HT1080 (cell line): Measurements from ENCODE around the gene LILRB1. TPM values are rescaled to one million over a fixed set of nuclear protein-coding genes. Genes with fewer than 3 reads are reported as not detected.
A peak's percentile ranks its signal among the peaks of the same experiment; 100 is the strongest.
"Not testable (repeated sequence)": the region's sequence is repeated elsewhere in the genome, so short reads cannot be mapped to it uniquely, and the experiment has no call there.

Experiments used
- DNase-seq: peaks from one replicate; pipeline ENCODE4 v3.0.0-alpha.2; 2015; ENCODE audit warnings: low read depth
- small RNA-seq: library from RNA; depleted of rRNA; stranded (forward); fragments of <200 nt; gene quantifications from one replicate; pipeline ENCODE3, GENCODE V24; 2014
- total RNA-seq: library from RNA; depleted of rRNA; stranded (reverse); fragments of >200 nt; shearing (Covaris generic); gene quantifications from 2 replicates; pipeline ENCODE4 v1.2.3, GENCODE V29; 2014; rRNA removed

LILRB1 gene
- total RNA-seq, 1 experiment from 2014 or later: not detected

- DNase-seq: no peak
Observed at GRCh38 chr19:54661846-54662481, 31.7 kb downstream of the LILRB1 start.

- DNase-seq: no peak
Observed at GRCh38 chr19:54662730-54663129, 32.4 kb downstream of the LILRB1 start, which contains the start of gene LILRB4. LILRB4 (plus strand) TSS chr19:54662985; CDS start chr19:54663034, 49 bp downstream.

- no peak for DNase-seq
Observed at GRCh38 chr19:54665530-54665929, 35.2 kb downstream of the LILRB1 start.

GRCh38 chr19:54667217-54667616, 36.9 kb downstream of the LILRB1 start:
- DNase-seq: no peak

GRCh38 chr19:54668353-54668752, 38.1 kb downstream of the LILRB1 start:
- DNase-seq: no peak

GRCh38 chr19:54670576-54671357, 40.5 kb downstream of the LILRB1 start:
- DNase-seq: no peak

- no peak for DNase-seq
Observed at GRCh38 chr19:54673222-54673621, 42.9 kb downstream of the LILRB1 start.

GRCh38 chr19:54674021-54674617, 43.8 kb downstream of the LILRB1 start:
- no peak for DNase-seq

- not testable (repeated sequence) for DNase-seq
Observed at GRCh38 chr19:54676210-54676834, 46.0 kb downstream of the LILRB1 start.

GRCh38 chr19:54677217-54677616, 46.9 kb downstream of the LILRB1 start:
- no peak for DNase-seq

GRCh38 chr19:54681596-54681995, 51.3 kb downstream of the LILRB1 start:
- DNase-seq: not testable (repeated sequence)

- DNase-seq: no peak
Observed at GRCh38 chr19:54682306-54682856, 52.1 kb downstream of the LILRB1 start.

- peak; percentile 49 for DNase-seq
Observed at GRCh38 chr19:54684527-54684926, 54.2 kb downstream of the LILRB1 start.

Small RNA genes within 50 kb of the gene (small RNA-seq; reads per million reads assigned to genes)
- gene AC245036.3: not detected
- not detected for gene MIR8061

Other genes starting within 250 kb of the LILRB1 start
- gene TTYH1, start 215.0 kb upstream of the LILRB1 start, total RNA-seq: not detected in 2 replicates
- 13.9 and 20.3 TPM in 2 replicates for gene LENG8, start 181.3 kb upstream of the LILRB1 start, total RNA-seq
- gene LENG9, start 166.7 kb upstream of the LILRB1 start, total RNA-seq: 5.4 and 6.5 TPM in 2 replicates
- 1.7 and 1.8 TPM in 2 replicates for gene CDC42EP5, start 157.2 kb upstream of the LILRB1 start, total RNA-seq
- not detected in 2 replicates for gene LAIR2, start 127.7 kb upstream of the LILRB1 start, total RNA-seq
- gene LILRA2, start 56.7 kb upstream of the LILRB1 start, total RNA-seq: not detected in 2 replicates
- gene LILRA1, start 36.9 kb upstream of the LILRB1 start, total RNA-seq: not detected in 2 replicates
- gene LILRB4, start 32.5 kb downstream of the LILRB1 start, total RNA-seq: not detected in 2 replicates
- gene KIR3DL3, start 94.0 kb downstream of the LILRB1 start, total RNA-seq: not detected in 2 replicates
- gene KIR2DL3, start 108.0 kb downstream of the LILRB1 start, total RNA-seq: not detected in 2 replicates
- not detected in 2 replicates for gene KIR2DL1, start 139.3 kb downstream of the LILRB1 start, total RNA-seq
- gene KIR2DL4, start 173.1 kb downstream of the LILRB1 start, total RNA-seq: not detected in 2 replicates
- gene KIR3DL1, start 186.0 kb downstream of the LILRB1 start, total RNA-seq: not detected in 2 replicates
- not detected in 2 replicates for gene KIR2DS4, start 202.2 kb downstream of the LILRB1 start, total RNA-seq
- gene KIR3DL2, start 220.0 kb downstream of the LILRB1 start, total RNA-seq: not detected in 2 replicates
- not detected in 2 replicates for gene FCAR, start 243.8 kb downstream of the LILRB1 start, total RNA-seq